D721Med (cell line): Measurements from ENCODE around the gene CD82.

Experiments
- DNase-seq: peaks from one replicate; pipeline ENCODE4 v3.0.0; 2011; ENCODE audit warnings: low spot score; ENCODE audit not compliant: insufficient read length
- FAIRE-seq: peaks from 2 replicates; lab custom pipeline; 2011; peaks lifted over from hg19 to GRCh38; lab: Jason Lieb, UNC
- CTCF ChIP-seq: IDR thresholded peaks from 2 replicates; pipeline ENCODE4 v1.5.1; 2012; ENCODE audit warnings: mild to moderate bottlenecking, control low read depth; ENCODE audit not compliant: insufficient read depth; ENCODE audit errors: missing control alignments

The CD82 gene

GRCh38 chr11:44562845-44563460 lies 2.5 kb upstream of the CD82 start:
- FAIRE-seq, result no peak
- no peak for DNase-seq
- no peak for TF ChIP-seq CTCF

- no peak for TF ChIP-seq CTCF
- no peak for FAIRE-seq
These were observed 1.8 kb upstream of the CD82 start for GRCh38 chr11:44563711-44564110.

GRCh38 chr11:44564166-44564565 lies 1.3 kb upstream of the CD82 start:
- TF ChIP-seq CTCF, result no peak
- FAIRE-seq (no peak), DNase-seq (no peak)

More at GRCh38 chr11:44563711-44564110, 1.8 kb upstream of the CD82 start:
- no peak for DNase-seq

- DNase-seq (no peak), FAIRE-seq (no peak)
- TF ChIP-seq CTCF, result no peak
These were observed 723 bp upstream of the CD82 start for GRCh38 chr11:44564670-44565210.

- FAIRE-seq (no peak), DNase-seq (no peak)
- TF ChIP-seq CTCF, result no peak
These were observed 788 bp downstream of the CD82 start for GRCh38 chr11:44565953-44566949.

GRCh38 chr11:44566952-44567875 lies 1.8 kb downstream of the CD82 start:
- DNase-seq, result no peak
- no peak for FAIRE-seq
- TF ChIP-seq CTCF, result no peak
